ENCODE data around the gene PIEZO2. TPM values are rescaled to one million over a fixed set of nuclear protein-coding genes. Genes with fewer than 3 reads are reported as not detected.

PIEZO2 gene
- total RNA-seq, 2 donors from 2014 or later = 0.63 to 3.0 TPM

- H3K27me3 ChIP-seq = peaks cover 0 to 3% of the 10 kb centered on the region in 2 donors
- H3K9me3 ChIP-seq = no peaks in the 10 kb centered on the region
- no peak overlapping the region for H3K27ac ChIP-seq
- no peak overlapping the region for H3K4me3 ChIP-seq
- no peaks in the 10 kb centered on the region for H3K36me3 ChIP-seq
- no peaks in the 10 kb centered on the region for H3K4me1 ChIP-seq
- no peak for DNase-seq (ENCODE audit: low spot score)
- TF ChIP-seq CTCF (IDR thresholded peaks at IDR 0.05) = no peak
Measured at GRCh38 chr18:11155034-11155759, 5.8 kb upstream of the PIEZO2 start.

GRCh38 chr18:11154368-11154989 is 5.1 kb upstream of the PIEZO2 start:
- Histone ChIP-seq H3K4me3 (no peak overlapping the region), H3K27ac (no peak overlapping the region), H3K4me1 (peaks cover 0 to 5% of the 10 kb centered on the region in 2 donors), H3K36me3 (no peaks in the 10 kb centered on the region), H3K27me3 (peaks cover 0 to 4% of the 10 kb centered on the region in 2 donors), H3K9me3 (no peaks in the 10 kb centered on the region)
- TF ChIP-seq CTCF (IDR thresholded peaks at IDR 0.05) = peak in 1 of 2 donors; percentile 57
- DNase-seq (ENCODE audit: low spot score) = no peak

- H3K9me3 ChIP-seq = no peaks in the 10 kb centered on the region
- no peak overlapping the region for H3K4me3 ChIP-seq
- no peak for TF ChIP-seq CTCF (IDR thresholded peaks at IDR 0.05)
- H3K36me3 ChIP-seq = no peaks in the 10 kb centered on the region
- no peak overlapping the region for H3K27ac ChIP-seq
- DNase-seq (ENCODE audit: low spot score) = no peak
- H3K4me1 ChIP-seq = peaks cover 0 to 19% of the 10 kb centered on the region in 2 donors
- peaks cover 0 to 13% of the 10 kb centered on the region in 2 donors for H3K27me3 ChIP-seq
Measured at GRCh38 chr18:11153097-11153496, 3.7 kb upstream of the PIEZO2 start.

GRCh38 chr18:11150271-11150615 is 874 bp upstream of the PIEZO2 start:
- no peak overlapping the region for H3K27ac ChIP-seq
- H3K4me3 ChIP-seq = no peak overlapping the region
- H3K36me3 ChIP-seq = no peaks in the 10 kb centered on the region
- no peak for TF ChIP-seq CTCF (IDR thresholded peaks at IDR 0.05)
- peaks cover 0 to 19% of the 10 kb centered on the region in 2 donors for H3K4me1 ChIP-seq
- peaks cover 0 to 13% of the 10 kb centered on the region in 2 donors for H3K27me3 ChIP-seq
- DNase-seq (ENCODE audit: low spot score) = no peak
- H3K9me3 ChIP-seq = no peaks in the 10 kb centered on the region

- H3K27me3 ChIP-seq = peaks cover 0 to 13% of the 10 kb centered on the region in 2 donors
- H3K9me3 ChIP-seq = no peaks in the 10 kb centered on the region
- no peak overlapping the region for H3K27ac ChIP-seq
- no peak for DNase-seq (ENCODE audit: low spot score)
- peaks cover 0 to 19% of the 10 kb centered on the region in 2 donors for H3K4me1 ChIP-seq
- no peaks in the 10 kb centered on the region for H3K36me3 ChIP-seq
- H3K4me3 ChIP-seq = peak overlapping the region; percentile 17 to 50
- TF ChIP-seq CTCF (IDR thresholded peaks at IDR 0.05) = no peak
Measured at GRCh38 chr18:11148680-11149440, 509 bp downstream of the PIEZO2 start.

Data from right atrium auricular region (tissue), 2 donors.